ENCODE data around the gene BBS4. TPM values are rescaled to one million over a fixed set of nuclear protein-coding genes. Genes with fewer than 3 reads are reported as not detected.
"Not testable (repeated sequence)": the region's sequence is repeated elsewhere in the genome, so short reads cannot be mapped to it uniquely, and the experiment has no call there.

Gene BBS4
- total and polyA plus RNA-seq, 2 donors: 15.7 to 20.7 TPM

- Histone ChIP-seq H3K27me3 (ENCODE audit: control insufficient read depth in 2 of 2, insufficient read depth in 1 of 2, low read length in 1 of 2) (no peaks in the 10 kb centered on the region), H3K27ac (ENCODE audit: low read depth in 1 of 2, low read length in 1 of 2) (no peak overlapping the region), H3K4me3 (ENCODE audit: low read length in 2 of 2) (no peak overlapping the region), H3K4me1 (ENCODE audit: control insufficient read depth in 2 of 2, insufficient read depth in 2 of 2, low read length in 2 of 2) (no peaks in the 10 kb centered on the region), H3K36me3 (ENCODE audit: control insufficient read depth in 2 of 2, insufficient read depth in 2 of 2, low read length in 1 of 2) (peaks cover 2 to 8% of the 10 kb centered on the region in 2 donors), H3K9me3 (ENCODE audit: control insufficient read depth in 2 of 2, insufficient read depth in 1 of 2, low read length in 1 of 2) (no peaks in the 10 kb centered on the region)
- 91% methylated on average over 3 of the region's 3 CpGs for WGBS
- no peak for DNase-seq (ENCODE audit: low read depth in 6 of 9, low spot score in 9 of 9)
Measured at GRCh38 chr15:72725446-72725845, 39.4 kb downstream of the BBS4 start.

GRCh38 chr15:72725851-72726250, 39.8 kb downstream of the BBS4 start:
- WGBS: over 99% methylated on average over 6 of the region's 6 CpGs
- H3K27me3 ChIP-seq (ENCODE audit: control insufficient read depth in 2 of 2, insufficient read depth in 1 of 2, low read length in 1 of 2); H3K36me3 ChIP-seq (ENCODE audit: control insufficient read depth in 2 of 2, insufficient read depth in 2 of 2, low read length in 1 of 2); DNase-seq (ENCODE audit: low read depth in 6 of 9, low spot score in 9 of 9); H3K27ac ChIP-seq (ENCODE audit: low read depth in 1 of 2, low read length in 1 of 2); H3K9me3 ChIP-seq (ENCODE audit: control insufficient read depth in 2 of 2, insufficient read depth in 1 of 2, low read length in 1 of 2); H3K4me3 ChIP-seq (ENCODE audit: low read length in 2 of 2); H3K4me1 ChIP-seq (ENCODE audit: control insufficient read depth in 2 of 2, insufficient read depth in 2 of 2, low read length in 2 of 2): not testable (repeated sequence)

GRCh38 chr15:72727154-72727553, 41.1 kb downstream of the BBS4 start:
- no peaks in the 10 kb centered on the region for H3K4me1 ChIP-seq (ENCODE audit: control insufficient read depth in 2 of 2, insufficient read depth in 2 of 2, low read length in 2 of 2)
- H3K36me3 ChIP-seq (ENCODE audit: control insufficient read depth in 2 of 2, insufficient read depth in 2 of 2, low read length in 1 of 2): peaks cover 11 to 14% of the 10 kb centered on the region in 2 donors
- no peak for DNase-seq (ENCODE audit: low read depth in 6 of 9, low spot score in 9 of 9)
- no peaks in the 10 kb centered on the region for H3K27me3 ChIP-seq (ENCODE audit: control insufficient read depth in 2 of 2, insufficient read depth in 1 of 2, low read length in 1 of 2)
- H3K9me3 ChIP-seq (ENCODE audit: control insufficient read depth in 2 of 2, insufficient read depth in 1 of 2, low read length in 1 of 2): no peaks in the 10 kb centered on the region
- H3K27ac ChIP-seq (ENCODE audit: low read depth in 1 of 2, low read length in 1 of 2): no peak overlapping the region
- H3K4me3 ChIP-seq (ENCODE audit: low read length in 2 of 2): no peak overlapping the region

GRCh38 chr15:72728249-72728648, 42.2 kb downstream of the BBS4 start:
- not testable (repeated sequence) for H3K27me3 ChIP-seq (ENCODE audit: control insufficient read depth in 2 of 2, insufficient read depth in 1 of 2, low read length in 1 of 2); H3K27ac ChIP-seq (ENCODE audit: low read depth in 1 of 2, low read length in 1 of 2); DNase-seq (ENCODE audit: low read depth in 6 of 9, low spot score in 9 of 9); H3K4me1 ChIP-seq (ENCODE audit: control insufficient read depth in 2 of 2, insufficient read depth in 2 of 2, low read length in 2 of 2); H3K9me3 ChIP-seq (ENCODE audit: control insufficient read depth in 2 of 2, insufficient read depth in 1 of 2, low read length in 1 of 2); H3K4me3 ChIP-seq (ENCODE audit: low read length in 2 of 2)
- H3K36me3 ChIP-seq (ENCODE audit: control insufficient read depth in 2 of 2, insufficient read depth in 2 of 2, low read length in 1 of 2): peaks cover 11 to 14% of the 10 kb centered on the region in 2 donors
- WGBS: 96% methylated on average over 1 of the region's 1 CpG

- H3K4me1 ChIP-seq (ENCODE audit: control insufficient read depth in 2 of 2, insufficient read depth in 2 of 2, low read length in 2 of 2): no peaks in the 10 kb centered on the region
- H3K36me3 ChIP-seq (ENCODE audit: control insufficient read depth in 2 of 2, insufficient read depth in 2 of 2, low read length in 1 of 2): peaks cover 9 to 14% of the 10 kb centered on the region in 2 donors
- H3K9me3 ChIP-seq (ENCODE audit: control insufficient read depth in 2 of 2, insufficient read depth in 1 of 2, low read length in 1 of 2): no peaks in the 10 kb centered on the region
- DNase-seq (ENCODE audit: low read depth in 6 of 9, low spot score in 9 of 9): no peak
- H3K4me3 ChIP-seq (ENCODE audit: low read length in 2 of 2): no peak overlapping the region
- H3K27ac ChIP-seq (ENCODE audit: low read depth in 1 of 2, low read length in 1 of 2): no peak overlapping the region
- 100% methylated on average over 1 of the region's 1 CpG for WGBS
- no peaks in the 10 kb centered on the region for H3K27me3 ChIP-seq (ENCODE audit: control insufficient read depth in 2 of 2, insufficient read depth in 1 of 2, low read length in 1 of 2)
Measured at GRCh38 chr15:72728821-72729220, 42.8 kb downstream of the BBS4 start.

GRCh38 chr15:72732086-72732485, 46.1 kb downstream of the BBS4 start:
- Histone ChIP-seq H3K27me3 (ENCODE audit: control insufficient read depth in 2 of 2, insufficient read depth in 1 of 2, low read length in 1 of 2) (no peaks in the 10 kb centered on the region), H3K4me1 (ENCODE audit: control insufficient read depth in 2 of 2, insufficient read depth in 2 of 2, low read length in 2 of 2) (no peaks in the 10 kb centered on the region), H3K27ac (ENCODE audit: low read depth in 1 of 2, low read length in 1 of 2) (no peak overlapping the region), H3K36me3 (ENCODE audit: control insufficient read depth in 2 of 2, insufficient read depth in 2 of 2, low read length in 1 of 2) (peaks cover 16 to 25% of the 10 kb centered on the region in 2 donors), H3K4me3 (ENCODE audit: low read length in 2 of 2) (no peak overlapping the region), H3K9me3 (ENCODE audit: control insufficient read depth in 2 of 2, insufficient read depth in 1 of 2, low read length in 1 of 2) (no peaks in the 10 kb centered on the region)
- DNase-seq (ENCODE audit: low read depth in 6 of 9, low spot score in 9 of 9): no peak

- WGBS: 96% methylated on average over 4 of the region's 4 CpGs
Measured at GRCh38 chr15:72732516-72732915, 46.5 kb downstream of the BBS4 start.

GRCh38 chr15:72733941-72734738, 48.1 kb downstream of the BBS4 start:
- H3K9me3 ChIP-seq (ENCODE audit: control insufficient read depth in 2 of 2, insufficient read depth in 1 of 2, low read length in 1 of 2): no peaks in the 10 kb centered on the region
- H3K27ac ChIP-seq (ENCODE audit: low read depth in 1 of 2, low read length in 1 of 2): no peak overlapping the region
- no peaks in the 10 kb centered on the region for H3K4me1 ChIP-seq (ENCODE audit: control insufficient read depth in 2 of 2, insufficient read depth in 2 of 2, low read length in 2 of 2)
- H3K27me3 ChIP-seq (ENCODE audit: control insufficient read depth in 2 of 2, insufficient read depth in 1 of 2, low read length in 1 of 2): no peaks in the 10 kb centered on the region
- DNase-seq (ENCODE audit: low read depth in 6 of 9, low spot score in 9 of 9): no peak
- H3K4me3 ChIP-seq (ENCODE audit: low read length in 2 of 2): no peak overlapping the region
- WGBS: 100% methylated on average over 2 of the region's 2 CpGs
- peaks cover 27 to 33% of the 10 kb centered on the region in 2 donors for H3K36me3 ChIP-seq (ENCODE audit: control insufficient read depth in 2 of 2, insufficient read depth in 2 of 2, low read length in 1 of 2)

More at GRCh38 chr15:72732516-72732915, 46.5 kb downstream of the BBS4 start:
- no peak overlapping the region for H3K4me3 ChIP-seq (ENCODE audit: low read length in 2 of 2)
- no peak overlapping the region for H3K27ac ChIP-seq (ENCODE audit: low read depth in 1 of 2, low read length in 1 of 2)
- no peaks in the 10 kb centered on the region for H3K9me3 ChIP-seq (ENCODE audit: control insufficient read depth in 2 of 2, insufficient read depth in 1 of 2, low read length in 1 of 2)
- H3K4me1 ChIP-seq (ENCODE audit: control insufficient read depth in 2 of 2, insufficient read depth in 2 of 2, low read length in 2 of 2): no peaks in the 10 kb centered on the region
- no peak for DNase-seq (ENCODE audit: low read depth in 6 of 9, low spot score in 9 of 9)
- no peaks in the 10 kb centered on the region for H3K27me3 ChIP-seq (ENCODE audit: control insufficient read depth in 2 of 2, insufficient read depth in 1 of 2, low read length in 1 of 2)
- H3K36me3 ChIP-seq (ENCODE audit: control insufficient read depth in 2 of 2, insufficient read depth in 2 of 2, low read length in 1 of 2): peaks cover 19 to 27% of the 10 kb centered on the region in 2 donors

- no peak for DNase-seq (ENCODE audit: low read depth in 6 of 9, low spot score in 9 of 9)
- H3K27ac ChIP-seq (ENCODE audit: low read depth in 1 of 2, low read length in 1 of 2): no peak overlapping the region
- no peaks in the 10 kb centered on the region for H3K27me3 ChIP-seq (ENCODE audit: control insufficient read depth in 2 of 2, insufficient read depth in 1 of 2, low read length in 1 of 2)
- peaks cover 27 to 33% of the 10 kb centered on the region in 2 donors for H3K36me3 ChIP-seq (ENCODE audit: control insufficient read depth in 2 of 2, insufficient read depth in 2 of 2, low read length in 1 of 2)
- no peak overlapping the region for H3K4me3 ChIP-seq (ENCODE audit: low read length in 2 of 2)
- H3K9me3 ChIP-seq (ENCODE audit: control insufficient read depth in 2 of 2, insufficient read depth in 1 of 2, low read length in 1 of 2): no peaks in the 10 kb centered on the region
- H3K4me1 ChIP-seq (ENCODE audit: control insufficient read depth in 2 of 2, insufficient read depth in 2 of 2, low read length in 2 of 2): peaks cover 0 to 3% of the 10 kb centered on the region in 2 donors
- WGBS: over 99% methylated on average over 2 of the region's 2 CpGs
Measured at GRCh38 chr15:72735111-72735510, 49.1 kb downstream of the BBS4 start.

Measured in thymus (tissue), 11 donors.